HCT116 (cell line): ENCODE measurements around the gene RIPOR3.

Experiments used
- CTCF ChIP-seq, 3 experiments: fragments of 200-600 bp in 1 of 3; sonication (generic) in 1 of 3; IDR thresholded peaks in 2 of 3; conservative IDR thresholded peaks in 1 of 3; 2 replicates each; pipeline ENCODE4 v1.5.1; 2012 to 2017; ENCODE audit warnings: low read depth in 2 of 3, low read length in 2 of 3, antibody characterized with exemption in 1 of 3, borderline replicate concordance in 1 of 3, control low read depth in 1 of 3, mild to moderate bottlenecking in 1 of 3, mixed read lengths in 1 of 3, mixed run types in 1 of 3, moderate library complexity in 1 of 3; ENCODE audit not compliant: insufficient read depth in 1 of 3
- EGR1 ChIP-seq: IDR thresholded peaks from 2 replicates; pipeline ENCODE4 v1.6.1; 2012; ENCODE audit warnings: low read depth
- MAX ChIP-seq: IDR thresholded peaks from 2 replicates; pipeline ENCODE4 v1.6.1; 2012
- POLR2A ChIP-seq: IDR thresholded peaks from 2 replicates; pipeline ENCODE4 v1.7.0; 2011; ENCODE audit warnings: borderline replicate concordance; ENCODE audit not compliant: insufficient read depth, insufficient read length; ENCODE audit errors: extremely low read depth
- POLR2AphosphoS5 ChIP-seq: IDR thresholded peaks from 2 replicates; pipeline ENCODE4 v1.6.1; 2011; ENCODE audit warnings: mild to moderate bottlenecking, low read depth, low read length, moderate library complexity

DNA sequence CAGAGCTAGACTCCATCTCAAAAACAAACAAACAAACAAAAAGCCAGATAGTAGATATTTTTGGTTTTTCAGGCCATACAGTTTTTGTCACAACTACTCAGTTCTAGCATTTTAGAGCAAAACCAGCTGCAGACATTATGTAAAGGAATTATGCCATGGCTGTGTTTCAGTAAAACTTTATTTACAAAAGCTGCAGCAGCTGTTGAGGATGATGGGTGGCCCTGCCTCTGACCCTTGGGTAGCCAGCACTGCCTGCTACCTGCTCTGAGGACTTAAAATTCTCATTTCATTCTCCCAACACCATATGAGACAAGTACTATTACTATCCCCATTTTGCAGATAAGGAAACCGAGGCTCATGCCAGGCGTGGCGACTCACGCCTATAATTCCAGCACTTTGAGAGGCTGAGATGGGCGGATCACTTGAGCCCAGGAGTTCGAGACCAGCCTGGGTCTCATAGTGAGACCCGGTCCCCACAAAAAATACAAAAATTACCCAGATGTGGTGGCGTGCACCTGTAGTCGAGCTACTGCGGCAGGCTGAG, 56.3 kb downstream of the RIPOR3 start:
- no peak for TF ChIP-seq CTCF (IDR thresholded peaks at IDR 0.05 in 2 of 3, conservative IDR thresholded peaks at IDR 0.05 in 1 of 3; ENCODE audit: borderline replicate concordance in 1 of 3, insufficient read depth in 1 of 3, low read depth in 2 of 3, low read length in 2 of 3)
- TF ChIP-seq POLR2AphosphoS5, result no peak
- TF ChIP-seq MAX, result no peak
- TF ChIP-seq POLR2A, result no peak
- TF ChIP-seq EGR1, result no peak
